Neural progenitor cell (in vitro differentiated cells): Measurements from ENCODE around the gene LATS2. TPM values are rescaled to one million over a fixed set of nuclear protein-coding genes. Genes with fewer than 3 reads are reported as not detected.

Experiments used
- DNase-seq: peaks from one replicate; pipeline ENCODE4 v3.0.0-alpha.2; 2016; ENCODE audit warnings: low spot score
- H2AFZ ChIP-seq: fragments of 200-600 bp; sonication (generic); replicated peaks from 2 replicates; pipeline ENCODE4 v1.6.1; 2016; ENCODE audit warnings: antibody characterized with exemption
- H3F3A ChIP-seq: fragments of 200-600 bp; sonication (generic); 2 replicates; pipeline ENCODE4 v1.6.1; 2016; ENCODE audit warnings: antibody characterized with exemption, low read depth
- H3K27ac ChIP-seq: fragments of 200-600 bp; sonication (generic); 2 replicates; pipeline ENCODE4 v1.5.1; 2016; ENCODE audit warnings: mild to moderate bottlenecking
- H3K27me3 ChIP-seq: fragments of 200-600 bp; sonication (generic); 2 replicates; pipeline ENCODE4 v1.6.1; 2016; ENCODE audit warnings: mild to moderate bottlenecking, moderate library complexity
- H3K36me3 ChIP-seq: fragments of 200-600 bp; sonication (generic); 2 replicates; pipeline ENCODE4 v1.5.1; 2016
- H3K4me1 ChIP-seq: fragments of 200-600 bp; sonication (generic); 2 replicates; pipeline ENCODE4 v1.6.1; 2016; ENCODE audit warnings: mixed run types
- H3K4me2 ChIP-seq: fragments of 200-600 bp; sonication (generic); 2 replicates; pipeline ENCODE4 v1.6.1; 2016
- H3K4me3 ChIP-seq: fragments of 200-600 bp; sonication (generic); 2 replicates; pipeline ENCODE4 v1.5.1; 2016
- H3K79me2 ChIP-seq: fragments of 200-600 bp; sonication (generic); 2 replicates; pipeline ENCODE4 v1.6.1; 2016; ENCODE audit warnings: low read depth
- H3K9ac ChIP-seq: fragments of 200-600 bp; sonication (generic); 2 replicates; pipeline ENCODE4 v1.6.1; 2016
- H3K9me3 ChIP-seq: fragments of 200-600 bp; sonication (generic); 2 replicates; pipeline ENCODE4 v1.5.1; 2016; ENCODE audit warnings: low read depth
- H4K20me1 ChIP-seq: fragments of 200-600 bp; sonication (generic); 2 replicates; pipeline ENCODE4 v1.6.1; 2016; ENCODE audit warnings: low read depth
- H3K27ac Mint-ChIP-seq: 3 replicates; pipeline ENCODE4 v1.8.0; 2021; ENCODE audit warnings: mixed read lengths
- H3K27me3 Mint-ChIP-seq: 2 replicates; pipeline ENCODE4 v1.8.0; 2022; ENCODE audit warnings: low read depth, mild to moderate bottlenecking, inconsistent platforms, moderate library complexity, mixed read lengths; ENCODE audit not compliant: insufficient read depth
- H3K36me3 Mint-ChIP-seq: 3 replicates; pipeline ENCODE4 v1.8.0; 2021; ENCODE audit warnings: mixed read lengths
- H3K4me1 Mint-ChIP-seq: 3 replicates; pipeline ENCODE4 v1.8.0; 2021; ENCODE audit warnings: mixed read lengths
- H3K4me3 Mint-ChIP-seq: 3 replicates; pipeline ENCODE4 v1.8.0; 2021; ENCODE audit warnings: mild to moderate bottlenecking, moderate library complexity, mixed read lengths
- H3K9me3 Mint-ChIP-seq: 3 replicates; pipeline ENCODE4 v1.8.0; 2020; ENCODE audit warnings: mixed read lengths
- CTCF ChIP-seq: fragments of 200-600 bp; sonication (generic); IDR thresholded peaks from 2 replicates; pipeline ENCODE4 v1.5.1; 2017; ENCODE audit warnings: antibody characterized with exemption, mild to moderate bottlenecking
- EZH2 ChIP-seq: fragments of 200-600 bp; sonication (generic); IDR thresholded peaks from 2 replicates; pipeline ENCODE4 v1.6.1; 2017; ENCODE audit warnings: antibody characterized with exemption, mild to moderate bottlenecking, moderate library complexity
- EZH2phosphoT487 ChIP-seq: fragments of 200-600 bp; sonication (generic); IDR thresholded peaks from 2 replicates; pipeline ENCODE4 v1.6.1; 2017; ENCODE audit warnings: antibody characterized with exemption
- total RNA-seq: library from RNA; depleted of rRNA; stranded (reverse); fragments of >200 nt; gene quantifications from 2 replicates; pipeline ENCODE4 v1.2.3, GENCODE V29; 2015; ENCODE audit warnings: low replicate concordance

The LATS2 gene
- total RNA-seq, 1 donor from 2014 or later = 15.2 TPM

- H3K36me3 Mint-ChIP-seq = peaks cover 11% of the 10 kb centered on the region
- no peak overlapping the region for H2AFZ ChIP-seq
- H3K27me3 Mint-ChIP-seq = no peaks in the 10 kb centered on the region
- H3K36me3 ChIP-seq = no peaks in the 10 kb centered on the region
- H3K79me2 ChIP-seq = peaks cover 99% of the 10 kb centered on the region
- H3K4me1 Mint-ChIP-seq = peaks cover 34% of the 10 kb centered on the region
- TF ChIP-seq EZH2 = no peak
- H3K9me3 ChIP-seq = no peaks in the 10 kb centered on the region
- no peaks in the 10 kb centered on the region for H3K9me3 Mint-ChIP-seq
- DNase-seq = no peak
- H3K4me3 Mint-ChIP-seq = no peak overlapping the region
- no peaks in the 10 kb centered on the region for H3F3A ChIP-seq
- H3K27ac Mint-ChIP-seq = no peak overlapping the region
- no peak overlapping the region for H3K27ac ChIP-seq
- H3K27me3 ChIP-seq = no peaks in the 10 kb centered on the region
- no peak overlapping the region for H3K4me2 ChIP-seq
- no peaks in the 10 kb centered on the region for H3K4me1 ChIP-seq
- H4K20me1 ChIP-seq = peaks cover 95% of the 10 kb centered on the region
- no peak overlapping the region for H3K9ac ChIP-seq
- no peak overlapping the region for H3K4me3 ChIP-seq
Observed at GRCh38 chr13:21013682-21014038, 47.7 kb downstream of the LATS2 start.

- Mint-ChIP-seq H3K27ac (no peak overlapping the region), H3K27me3 (no peaks in the 10 kb centered on the region), H3K4me1 (peaks cover 34% of the 10 kb centered on the region), H3K36me3 (peaks cover 9% of the 10 kb centered on the region), H3K9me3 (no peaks in the 10 kb centered on the region), H3K4me3 (no peak overlapping the region)
- no peak overlapping the region for H3K9ac ChIP-seq
- peaks cover 95% of the 10 kb centered on the region for H4K20me1 ChIP-seq
- H2AFZ ChIP-seq = no peak overlapping the region
- no peaks in the 10 kb centered on the region for H3K36me3 ChIP-seq
- H3K27ac ChIP-seq = no peak overlapping the region
- DNase-seq = no peak
- no peak overlapping the region for H3K4me3 ChIP-seq
- no peak overlapping the region for H3K4me2 ChIP-seq
- H3K79me2 ChIP-seq = peaks cover 99% of the 10 kb centered on the region
- H3K27me3 ChIP-seq = no peaks in the 10 kb centered on the region
- H3K9me3 ChIP-seq = no peaks in the 10 kb centered on the region
- no peak for TF ChIP-seq EZH2
- TF ChIP-seq EZH2phosphoT487 = no peak
- no peak for TF ChIP-seq CTCF
- no peaks in the 10 kb centered on the region for H3K4me1 ChIP-seq
- no peaks in the 10 kb centered on the region for H3F3A ChIP-seq
Observed at GRCh38 chr13:21012841-21013681, 48.3 kb downstream of the LATS2 start.

GRCh38 chr13:21012211-21012610 lies 49.2 kb downstream of the LATS2 start:
- H3K4me1 ChIP-seq = peaks cover under 1% of the 10 kb centered on the region
- peaks cover 34% of the 10 kb centered on the region for H3K4me1 Mint-ChIP-seq

More at GRCh38 chr13:21012211-21012610, 49.2 kb downstream of the LATS2 start:
- H3K79me2 ChIP-seq = peaks cover 97% of the 10 kb centered on the region
- TF ChIP-seq CTCF = no peak
- no peak for TF ChIP-seq EZH2phosphoT487
- TF ChIP-seq EZH2 = no peak
- no peak overlapping the region for H3K4me3 ChIP-seq
- no peak overlapping the region for H2AFZ ChIP-seq
- Mint-ChIP-seq H3K36me3 (peaks cover 6% of the 10 kb centered on the region), H3K9me3 (no peaks in the 10 kb centered on the region), H3K27me3 (no peaks in the 10 kb centered on the region), H3K4me3 (no peak overlapping the region), H3K27ac (no peak overlapping the region)
- H4K20me1 ChIP-seq = peaks cover 93% of the 10 kb centered on the region
- no peaks in the 10 kb centered on the region for H3K9me3 ChIP-seq
- no peak overlapping the region for H3K9ac ChIP-seq
- H3K4me2 ChIP-seq = no peak overlapping the region
- no peaks in the 10 kb centered on the region for H3K36me3 ChIP-seq
- H3K27ac ChIP-seq = no peak overlapping the region
- no peak for DNase-seq
- peaks cover under 1% of the 10 kb centered on the region for H3F3A ChIP-seq
- no peaks in the 10 kb centered on the region for H3K27me3 ChIP-seq
